Ishikawa (cell line): ENCODE data around the gene TNFAIP2.

Experiments
- CEBPB ChIP-seq: IDR thresholded peaks from 2 replicates; pipeline ENCODE4 v1.6.1; 2012
- CREB1 ChIP-seq: IDR thresholded peaks from 2 replicates; pipeline ENCODE4 v1.6.1; 2012; ENCODE audit warnings: low read depth
- EGR1 ChIP-seq: IDR thresholded peaks from 2 replicates; pipeline ENCODE4 v1.6.1; 2012
- EP300 ChIP-seq: IDR thresholded peaks from 2 replicates; pipeline ENCODE4 v1.6.1; 2012; ENCODE audit warnings: borderline replicate concordance
- FOXM1 ChIP-seq: IDR thresholded peaks from 2 replicates; pipeline ENCODE4 v1.6.1; 2012; ENCODE audit warnings: low read depth, borderline replicate concordance
- MAX ChIP-seq: IDR thresholded peaks from 2 replicates; pipeline ENCODE4 v1.6.1; 2012
- NFIC ChIP-seq: IDR thresholded peaks from 2 replicates; pipeline ENCODE4 v1.6.1; 2012
- RAD21 ChIP-seq: IDR thresholded peaks from 2 replicates; pipeline ENCODE4 v1.6.1; 2012; ENCODE audit warnings: low read depth
- REST ChIP-seq: IDR thresholded peaks from 2 replicates; pipeline ENCODE4 v1.6.1; 2012; ENCODE audit warnings: low read depth, mild to moderate bottlenecking
- TAF1 ChIP-seq: IDR thresholded peaks from 2 replicates; pipeline ENCODE4 v1.6.1; 2012; ENCODE audit warnings: low read depth, mild to moderate bottlenecking
- TCF12 ChIP-seq: IDR thresholded peaks from 2 replicates; pipeline ENCODE4 v1.6.1; 2012; ENCODE audit warnings: low read depth
- TEAD4 ChIP-seq: IDR thresholded peaks from 2 replicates; pipeline ENCODE4 v1.6.1; 2012
- USF1 ChIP-seq: IDR thresholded peaks from 2 replicates; pipeline ENCODE4 v1.6.1; 2012
- YY1 ChIP-seq: IDR thresholded peaks from 2 replicates; pipeline ENCODE4 v1.6.1; 2012; ENCODE audit warnings: low read depth
- ZBTB7A ChIP-seq: IDR thresholded peaks from 2 replicates; pipeline ENCODE4 v1.6.1; 2012; ENCODE audit warnings: low read depth

The TNFAIP2 gene

GRCh38 chr14:103122947-103123633 is at the start of gene TNFAIP2:
Gene TNFAIP2, plus strand, starts transcription at chr14:103123461. Its CDS starts 2,997 bp downstream, at chr14:103126458.
- peak; percentile 49; the same call in 1 of the 2 replicates for TF ChIP-seq NFIC
- peak; percentile 56 for TF ChIP-seq YY1
- TF ChIP-seq ZBTB7A: peak; percentile 76; the same call in 1 of the 2 replicates
- TF ChIP-seq CEBPB: no peak
- TF ChIP-seq TEAD4: peak; percentile 53; the same call in 1 of the 2 replicates
- TF ChIP-seq USF1: 0 out of 2 replicates have a peak, but pooled peaks have one; percentile 6
- peak; percentile 45 for TF ChIP-seq TCF12
- no peak for TF ChIP-seq EGR1
- peak; percentile 37; the same call in 1 of the 2 replicates for TF ChIP-seq EP300
- TF ChIP-seq REST: no peak
- no peak for TF ChIP-seq CREB1
- TF ChIP-seq FOXM1: no peak
- TF ChIP-seq MAX: peak; percentile 46; the same call in 1 of the 2 replicates
- TF ChIP-seq RAD21: no peak
- TF ChIP-seq TAF1: 0 out of 2 replicates have a peak, but pooled peaks have one; percentile 34

GRCh38 chr14:103073876-103074728 is 49.2 kb upstream of the TNFAIP2 start:
- TF ChIP-seq RAD21 (no peak), YY1 (no peak), USF1 (no peak), TEAD4 (no peak), MAX (no peak), CREB1 (no peak), NFIC (no peak), CEBPB (no peak), TAF1 (no peak), EGR1 (no peak), EP300 (no peak), REST (no peak), FOXM1 (no peak), TCF12 (no peak), ZBTB7A (no peak)

- no peak for TF ChIP-seq TEAD4
- peak; percentile 58; the same call in 1 of the 2 replicates for TF ChIP-seq EGR1
- 0 out of 2 replicates have a peak, but pooled peaks have one; percentile 52 for TF ChIP-seq NFIC
- no peak for TF ChIP-seq TAF1
- peak; percentile 7; the same call in 1 of the 2 replicates for TF ChIP-seq USF1
- TF ChIP-seq CREB1: no peak
- peak; percentile 49; the same call in 1 of the 2 replicates for TF ChIP-seq MAX
- TF ChIP-seq EP300: peak; percentile 46; the same call in 1 of the 2 replicates
- no peak for TF ChIP-seq RAD21
- TF ChIP-seq CEBPB: no peak
- TF ChIP-seq FOXM1: no peak
- no peak for TF ChIP-seq YY1
- TF ChIP-seq REST: no peak
- no peak; the same call in 1 of the 2 replicates for TF ChIP-seq ZBTB7A
Measured at GRCh38 chr14:103074729-103075367, 48.4 kb upstream of the TNFAIP2 start.
